IMR-90 (cell line): ENCODE data around the gene IFT81. TPM values are rescaled to one million over a fixed set of nuclear protein-coding genes. Genes with fewer than 3 reads are reported as not detected.

Experiments used
- ATAC-seq: fragments of 200-7000 bp; cut with Tn5 transposase; 2 replicates; pipeline ENCODE4 v1.9.1; 2020; ENCODE audit warnings: low read depth, mild to moderate bottlenecking, moderate library complexity
- BruUV-seq: library from RNA; stranded (reverse); fragments of 400-500 nt; replicated peaks from 2 replicates; lab custom pipeline; 2021; lab: Mats Ljungman, UMichigan
- CTCF ChIA-PET: fragments of 300-600 bp; formaldehyde crosslinking; extraction: SDS; loops from one replicate; lab custom pipeline; 2021; ENCODE audit warnings: antibody characterized with exemption; lab: Yijun Ruan, JAX
- POLR2A ChIA-PET: fragments of 300-600 bp; sonication (Branson Sonifier 250); formaldehyde crosslinking; loops from one replicate; lab custom pipeline; 2022; ENCODE audit warnings: antibody characterized with exemption; ENCODE audit not compliant: unreplicated experiment; lab: Charles Lee
- DNase-seq: peaks from one replicate; pipeline ENCODE4 v3.0.0; 2013
- H2AFZ ChIP-seq: replicated peaks from 2 replicates; pipeline ENCODE3; 2013; ENCODE audit warnings: low read length, mild to moderate bottlenecking; ENCODE audit not compliant: poor library complexity
- H2AK5ac ChIP-seq: 2 replicates; pipeline ENCODE4 v1.6.1; 2013; ENCODE audit warnings: low read depth, low read length, inconsistent platforms
- H2AK9ac ChIP-seq: replicated peaks from 2 replicates; pipeline ENCODE3; 2013; ENCODE audit warnings: mild to moderate bottlenecking, low read depth, low read length, moderate library complexity; ENCODE audit not compliant: poor library complexity
- H2BK120ac ChIP-seq: 2 replicates; pipeline ENCODE4 v1.6.1; 2013; ENCODE audit warnings: low read depth, low read length, inconsistent platforms
- H2BK15ac ChIP-seq: 3 replicates; pipeline ENCODE4 v1.6.1; 2013; ENCODE audit warnings: low read depth, low read length, inconsistent platforms
- H2BK20ac ChIP-seq: 2 replicates; pipeline ENCODE4 v1.6.1; 2013; ENCODE audit warnings: low read depth, mild to moderate bottlenecking, inconsistent platforms, low read length, moderate library complexity
- H2BK5ac ChIP-seq: 2 replicates; pipeline ENCODE4 v1.6.1; 2013; ENCODE audit warnings: mild to moderate bottlenecking, low read depth, low read length, inconsistent platforms; ENCODE audit not compliant: poor library complexity, severe bottlenecking
- H3K14ac ChIP-seq: replicated peaks from 2 replicates; pipeline ENCODE4 v1.6.1; 2013; ENCODE audit warnings: low read depth, low read length, inconsistent platforms
- H3K18ac ChIP-seq: 2 replicates; pipeline ENCODE4 v1.6.1; 2013; ENCODE audit warnings: low read depth, low read length, control low read depth
- H3K23ac ChIP-seq: 2 replicates; pipeline ENCODE4 v1.6.1; 2013; ENCODE audit warnings: low read depth, low read length, inconsistent platforms
- H3K27ac ChIP-seq: 2 replicates; pipeline ENCODE4 v1.5.1; 2013; ENCODE audit warnings: mild to moderate bottlenecking, control low read depth, low read length; ENCODE audit not compliant: insufficient read depth
- H3K27me3 ChIP-seq: 2 replicates; pipeline ENCODE4 v1.6.1; 2013; ENCODE audit warnings: low read length; ENCODE audit not compliant: control insufficient read depth, insufficient read depth
- H3K36me3 ChIP-seq: 2 replicates; pipeline ENCODE4 v1.6.1; 2013; ENCODE audit warnings: low read length, mixed read lengths; ENCODE audit not compliant: control insufficient read depth, insufficient read depth
- H3K4ac ChIP-seq: 2 replicates; pipeline ENCODE4 v1.6.1; 2013; ENCODE audit warnings: low read depth, low read length, inconsistent platforms
- H3K4me1 ChIP-seq: 2 replicates; pipeline ENCODE4 v1.6.1; 2013; ENCODE audit warnings: low read length, mixed read lengths; ENCODE audit not compliant: control insufficient read depth, insufficient read depth
- H3K4me2 ChIP-seq: 2 replicates; pipeline ENCODE4 v1.6.1; 2013; ENCODE audit warnings: low read depth, mild to moderate bottlenecking, control low read depth, low read length, moderate library complexity
- H3K4me3 ChIP-seq: 2 replicates; pipeline ENCODE4 v1.5.1; 2013; ENCODE audit warnings: low read depth, mild to moderate bottlenecking, control low read depth, low read length, moderate library complexity; ENCODE audit not compliant: insufficient read depth
- H3K56ac ChIP-seq: 2 replicates; pipeline ENCODE4 v1.6.1; 2013; ENCODE audit warnings: low read length, inconsistent platforms; ENCODE audit not compliant: insufficient read depth; ENCODE audit errors: extremely low read depth
- H3K79me1 ChIP-seq, 2 experiments: 2 replicates each; pipeline ENCODE4 v1.6.1; 2013; ENCODE audit warnings: low read length in 2 of 2, inconsistent platforms in 1 of 2, low read depth in 1 of 2
- H3K9ac ChIP-seq: 2 replicates; pipeline ENCODE4 v1.6.1; 2013; ENCODE audit warnings: low read depth, low read length, control low read depth
- H3K9me1 ChIP-seq: 2 replicates; pipeline ENCODE4 v1.6.1; 2013; ENCODE audit warnings: low read length, inconsistent platforms; ENCODE audit not compliant: insufficient read depth
- H3K9me3 ChIP-seq: 2 replicates; pipeline ENCODE4 v1.6.1; 2013; ENCODE audit warnings: low read length; ENCODE audit not compliant: control insufficient read depth, insufficient read depth
- H4K20me1 ChIP-seq: 2 replicates; pipeline ENCODE4 v1.6.1; 2013; ENCODE audit warnings: low read length, inconsistent platforms; ENCODE audit not compliant: insufficient read depth
- H4K5ac ChIP-seq: 2 replicates; pipeline ENCODE4 v1.6.1; 2013; ENCODE audit warnings: mild to moderate bottlenecking, low read depth, low read length, control low read depth
- H4K8ac ChIP-seq, 2 experiments: 2 replicates each; pipeline ENCODE4 v1.6.1; 2013; ENCODE audit warnings: low read depth in 2 of 2, low read length in 2 of 2, control low read depth in 1 of 2, inconsistent platforms in 1 of 2
- H4K91ac ChIP-seq: 2 replicates; pipeline ENCODE4 v1.6.1; 2013; ENCODE audit warnings: low read depth, low read length, inconsistent platforms; ENCODE audit not compliant: insufficient read depth
- BHLHE40 ChIP-seq: fragments of 150-350 bp; IDR thresholded peaks from 2 replicates; pipeline ENCODE4 v1.6.1; 2016; ENCODE audit warnings: mild to moderate bottlenecking, low read depth, low read length
- CEBPB ChIP-seq: IDR thresholded peaks from 2 replicates; pipeline ENCODE4 v1.6.1; 2012; ENCODE audit warnings: low read depth, low read length, improper control_type of control experiment
- CHD1 ChIP-seq: IDR thresholded peaks from 2 replicates; pipeline ENCODE4 v1.6.1; 2012; ENCODE audit warnings: low read depth, low read length, improper control_type of control experiment
- FOS ChIP-seq: fragments of 150-350 bp; IDR thresholded peaks from 2 replicates; pipeline ENCODE4 v1.6.1; 2016; ENCODE audit warnings: low read depth, low read length
- MAFK ChIP-seq: IDR thresholded peaks from 2 replicates; pipeline ENCODE4 v1.6.1; 2012; ENCODE audit warnings: low read depth, low read length, improper control_type of control experiment
- NFE2L2 ChIP-seq: fragments of 150-350 bp; IDR thresholded peaks from 2 replicates; pipeline ENCODE4 v1.6.1; 2016; ENCODE audit warnings: low read depth, mild to moderate bottlenecking, low read length
- RAD21 ChIP-seq: IDR thresholded peaks from 2 replicates; pipeline ENCODE4 v1.6.1; 2012; ENCODE audit warnings: low read length, improper control_type of control experiment
- WGBS, 2 experiments: methylation state at CpG; one replicate each; pipeline versions ENCODE4 v1.1.5 to v1.1.7; 2013; ENCODE audit warnings: missing lambda C conversion rate in 2 of 2; ENCODE audit not compliant: insufficient read length in 1 of 2; ENCODE audit errors: extremely low coverage in 2 of 2; 5-methylcytosine and 5-hydroxymethylcytosine counted together
- dilution Hi-C: fragments of 300-500 bp; cut with HindIII; formaldehyde crosslinking; loops from one replicate; pipeline ENCODE4 v1.14.3; 2018; ENCODE audit warnings: low sequenced_read_pairs; ENCODE audit not compliant: unreplicated experiment
- in situ Hi-C: fragments of 300-500 bp; cut with MboI; formaldehyde crosslinking; loops from 3 replicates; pipeline ENCODE4 v1.14.3; 2019; ENCODE audit warnings: low sequenced_read_pairs, inconsistent platforms, mixed read lengths
- intact Hi-C: fragments of 100-400 bp; cut with micrococcal nuclease; formaldehyde crosslinking; loops from 2 replicates; pipeline ENCODE4 v1.10.0; 2022
- polyA plus RNA-seq, 3 experiments: library from polyadenylated mRNA; depleted of rRNA; stranded (reverse); fragments of >200 nt; gene quantifications; 2 replicates each; pipeline ENCODE4 v1.2.3, GENCODE V29; 2012; ENCODE audit warnings: low replicate concordance in 1 of 3
- total RNA-seq: library from RNA; depleted of rRNA; stranded (reverse); fragments of >200 nt; gene quantifications from 2 replicates; pipeline ENCODE4 v1.2.3, GENCODE V29; 2012

The IFT81 gene
- total and polyA plus RNA-seq, 2 of the 4 experiments (the other 2 are of a cell fraction), result 6.1 to 8.1 TPM

DNA sequence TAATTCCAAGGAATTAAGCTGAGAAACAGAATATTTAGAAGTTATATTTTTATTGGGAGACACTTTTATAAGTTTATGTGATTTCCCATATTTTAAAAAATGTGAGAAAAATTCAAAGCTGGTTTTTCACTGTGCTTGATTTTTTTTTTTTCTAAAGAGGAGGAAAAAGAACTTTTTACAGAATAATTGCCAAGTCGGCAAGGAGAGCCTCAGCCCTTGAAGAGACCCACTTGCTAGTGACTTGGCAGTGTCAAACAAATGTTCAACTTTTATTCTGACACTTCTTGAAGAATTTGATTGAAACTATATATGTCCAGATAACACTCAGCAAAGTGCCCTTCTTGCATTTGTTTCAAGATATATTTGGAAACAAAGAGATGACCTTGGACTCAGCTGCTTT lies 104.6 kb downstream of the IFT81 start:
- Histone ChIP-seq H2AFZ (no peak overlapping the region), H3K27ac (no peak overlapping the region), H4K5ac (no peak overlapping the region), H3K4me3 (no peak overlapping the region), H2BK5ac (no peak overlapping the region), H4K91ac (no peak overlapping the region), H4K20me1 (0 out of 2 replicates have a peak, but pooled peaks cover 3% of the 10 kb centered on the region), H2BK20ac (no peak overlapping the region), H3K14ac (no peak overlapping the region), H3K36me3 (no peaks in the 10 kb centered on the region; the same call in 1 of the 2 replicates), H2AK5ac (no peak overlapping the region), H3K4me1 (peaks cover 2% of the 10 kb centered on the region; the same call in 1 of the 2 replicates), H4K8ac (no peak overlapping the region), H3K79me1 (no peaks in the 10 kb centered on the region), H2BK120ac (no peak overlapping the region), H3K9ac (no peak overlapping the region), H2AK9ac (no peak overlapping the region), H3K9me1 (no peaks in the 10 kb centered on the region), H3K18ac (no peak overlapping the region), H3K23ac (no peak overlapping the region), H3K27me3 (no peaks in the 10 kb centered on the region), H3K56ac (no peak overlapping the region), H2BK15ac (no peak overlapping the region), H3K4ac (no peak overlapping the region), H3K9me3 (no peaks in the 10 kb centered on the region), H3K4me2 (no peak overlapping the region)
- no peak for ATAC-seq
- no peak for DNase-seq
- in situ Hi-C loops, result no loop called here
- intact Hi-C loops, result no loop called here
- no CpG with 5 or more reads among the region's 1 CpG for WGBS, 2 experiments
- dilution Hi-C loops, result no loop called here
- ChIA-PET CTCF (interaction anchor here (0.7 kb wide), 1 partner anchor 9 kb away, joined by 6 read pairs; no protein-coding TSS in a partner anchor), POLR2A (no interaction called here)
- no TSS peak for BruUV-seq
- TF ChIP-seq FOS (no peak), CHD1 (no peak), NFE2L2 (no peak), CEBPB (no peak), BHLHE40 (no peak), MAFK (no peak), RAD21 (no peak)
